IgD-negative memory B cell (primary cell): ENCODE measurements around the gene ABL1. TPM values are rescaled to one million over a fixed set of nuclear protein-coding genes. Genes with fewer than 3 reads are reported as not detected.
"Not testable (repeated sequence)": the region's sequence is repeated elsewhere in the genome, so short reads cannot be mapped to it uniquely, and the experiment has no call there.

Experiments
- H3K27ac Mint-ChIP-seq, 3 donors: one replicate each; pipeline ENCODE4 v1.8.0; 2020 to 2022; ENCODE audit warnings: mild to moderate bottlenecking in 3 of 3, mixed read lengths in 3 of 3, moderate library complexity in 1 of 3
- H3K27me3 Mint-ChIP-seq: one replicate; pipeline ENCODE4 v1.8.0; 2021; ENCODE audit warnings: mixed read lengths
- H3K36me3 Mint-ChIP-seq: one replicate; pipeline ENCODE4 v1.8.0; 2020; ENCODE audit warnings: mild to moderate bottlenecking, mixed read lengths
- H3K4me1 Mint-ChIP-seq, 3 donors: one replicate each; pipeline ENCODE4 v1.8.0; 2020 to 2022; ENCODE audit warnings: mixed read lengths in 3 of 3, mild to moderate bottlenecking in 1 of 3
- H3K4me3 Mint-ChIP-seq, 4 donors: one replicate each; pipeline ENCODE4 v1.8.0; 2020 to 2022; ENCODE audit warnings: mild to moderate bottlenecking in 4 of 4, mixed read lengths in 4 of 4, moderate library complexity in 3 of 4
- H3K9me3 Mint-ChIP-seq, 3 donors: one replicate each; pipeline ENCODE4 v1.8.0; 2020 to 2021; ENCODE audit warnings: mixed read lengths in 3 of 3, mild to moderate bottlenecking in 1 of 3
- polyA plus RNA-seq: library from polyadenylated mRNA; unstranded; fragments of 300-500 nt; fragmentation: Illumina TruSeq; gene quantifications from one replicate; pipeline ENCODE4 v1.2.3, GENCODE V29; 2021

ABL1 gene
- polyA plus RNA-seq, 1 donor from 2014 or later = 12.6 TPM

- no peaks in the 10 kb centered on the region for H3K9me3 Mint-ChIP-seq
- H3K36me3 Mint-ChIP-seq = no peaks in the 10 kb centered on the region
- no peak overlapping the region for H3K27ac Mint-ChIP-seq
- H3K4me3 Mint-ChIP-seq = peak overlapping the region in 3 of 4 donors; percentile 42 to 90 (median 74)
- H3K4me1 Mint-ChIP-seq = peaks cover 22 to 40% (median 37%) of the 10 kb centered on the region in 3 donors
- H3K27me3 Mint-ChIP-seq = no peaks in the 10 kb centered on the region
Measured at GRCh38 chr9:130837002-130837511, 2.0 kb downstream of the ABL1 start.

- H3K36me3 Mint-ChIP-seq = no peaks in the 10 kb centered on the region
- peak overlapping the region in 2 of 4 donors; percentile 61 to 90 for H3K4me3 Mint-ChIP-seq
- no peaks in the 10 kb centered on the region for H3K27me3 Mint-ChIP-seq
- H3K9me3 Mint-ChIP-seq = no peaks in the 10 kb centered on the region
- peaks cover 22 to 36% (median 32%) of the 10 kb centered on the region in 3 donors for H3K4me1 Mint-ChIP-seq
- H3K27ac Mint-ChIP-seq = no peak overlapping the region
Measured at GRCh38 chr9:130837643-130838042, 2.6 kb downstream of the ABL1 start.

- H3K9me3 Mint-ChIP-seq = no peaks in the 10 kb centered on the region
- H3K4me3 Mint-ChIP-seq = peak overlapping the region in 1 of 4 donors; percentile 10
- no peak overlapping the region for H3K27ac Mint-ChIP-seq
- no peaks in the 10 kb centered on the region for H3K36me3 Mint-ChIP-seq
- H3K4me1 Mint-ChIP-seq = peaks cover 21 to 31% (median 28%) of the 10 kb centered on the region in 3 donors
- no peaks in the 10 kb centered on the region for H3K27me3 Mint-ChIP-seq
Measured at GRCh38 chr9:130839132-130840111, 4.4 kb downstream of the ABL1 start.

GRCh38 chr9:130842545-130842944 is 7.5 kb downstream of the ABL1 start:
- H3K4me1 Mint-ChIP-seq = peaks cover 8 to 19% (median 13%) of the 10 kb centered on the region in 3 donors
- H3K36me3 Mint-ChIP-seq = peaks cover 2% of the 10 kb centered on the region
- no peaks in the 10 kb centered on the region for H3K27me3 Mint-ChIP-seq
- no peaks in the 10 kb centered on the region for H3K9me3 Mint-ChIP-seq
- H3K27ac Mint-ChIP-seq = no peak overlapping the region
- H3K4me3 Mint-ChIP-seq = no peak overlapping the region

GRCh38 chr9:130843049-130843908 is 8.2 kb downstream of the ABL1 start:
- Mint-ChIP-seq H3K4me3 (no peak overlapping the region), H3K36me3 (peaks cover 2% of the 10 kb centered on the region), H3K27ac (peak overlapping the region in 1 of 3 donors; percentile 83), H3K4me1 (peaks cover 8 to 19% (median 13%) of the 10 kb centered on the region in 3 donors), H3K9me3 (no peaks in the 10 kb centered on the region), H3K27me3 (no peaks in the 10 kb centered on the region)

- H3K27me3 Mint-ChIP-seq = no peaks in the 10 kb centered on the region
- H3K27ac Mint-ChIP-seq = no peak overlapping the region
- H3K9me3 Mint-ChIP-seq = no peaks in the 10 kb centered on the region
- peaks cover 2% of the 10 kb centered on the region for H3K36me3 Mint-ChIP-seq
- H3K4me1 Mint-ChIP-seq = peaks cover 8 to 17% (median 9%) of the 10 kb centered on the region in 3 donors
- H3K4me3 Mint-ChIP-seq = peak overlapping the region in 1 of 4 donors; percentile 11
Measured at GRCh38 chr9:130844044-130844451, 9.0 kb downstream of the ABL1 start.

GRCh38 chr9:130845254-130845653 is 10.2 kb downstream of the ABL1 start:
- Mint-ChIP-seq H3K27me3 (no peaks in the 10 kb centered on the region), H3K4me1 (peaks cover 8 to 10% (median 8%) of the 10 kb centered on the region in 3 donors), H3K27ac (no peak overlapping the region), H3K4me3 (no peak overlapping the region), H3K9me3 (no peaks in the 10 kb centered on the region), H3K36me3 (peaks cover 2% of the 10 kb centered on the region)

GRCh38 chr9:130845901-130846481 is 10.9 kb downstream of the ABL1 start:
- H3K36me3 Mint-ChIP-seq = peaks cover 2% of the 10 kb centered on the region
- H3K27me3 Mint-ChIP-seq = no peaks in the 10 kb centered on the region
- no peaks in the 10 kb centered on the region for H3K9me3 Mint-ChIP-seq
- peaks cover 5 to 10% (median 8%) of the 10 kb centered on the region in 3 donors for H3K4me1 Mint-ChIP-seq
- H3K4me3 Mint-ChIP-seq = no peak overlapping the region
- no peak overlapping the region for H3K27ac Mint-ChIP-seq

- Mint-ChIP-seq H3K4me1 (peaks cover 5 to 10% (median 8%) of the 10 kb centered on the region in 3 donors), H3K4me3 (no peak overlapping the region), H3K27ac (peak overlapping the region in 1 of 3 donors; percentile 76), H3K9me3 (no peaks in the 10 kb centered on the region), H3K27me3 (no peaks in the 10 kb centered on the region), H3K36me3 (peaks cover 2% of the 10 kb centered on the region)
Measured at GRCh38 chr9:130846487-130847305, 11.6 kb downstream of the ABL1 start.

GRCh38 chr9:130847306-130848217 is 12.5 kb downstream of the ABL1 start:
- Mint-ChIP-seq H3K9me3 (no peaks in the 10 kb centered on the region), H3K4me1 (peaks cover 5 to 8% (median 8%) of the 10 kb centered on the region in 3 donors), H3K27ac (peak overlapping the region in 1 of 3 donors; percentile 76), H3K27me3 (no peaks in the 10 kb centered on the region), H3K36me3 (peaks cover 2% of the 10 kb centered on the region), H3K4me3 (no peak overlapping the region)

- H3K4me3 Mint-ChIP-seq, H3K27me3 Mint-ChIP-seq, H3K36me3 Mint-ChIP-seq, H3K27ac Mint-ChIP-seq, H3K9me3 Mint-ChIP-seq, H3K4me1 Mint-ChIP-seq: not testable (repeated sequence)
Measured at GRCh38 chr9:130848514-130848913, 13.5 kb downstream of the ABL1 start.

- Mint-ChIP-seq H3K4me3 (no peak overlapping the region), H3K4me1 (peaks cover 0 to 5% (median 4%) of the 10 kb centered on the region in 3 donors), H3K36me3 (peaks cover 5% of the 10 kb centered on the region), H3K9me3 (no peaks in the 10 kb centered on the region), H3K27me3 (no peaks in the 10 kb centered on the region), H3K27ac (no peak overlapping the region)
Measured at GRCh38 chr9:130849356-130849755, 14.3 kb downstream of the ABL1 start.

- Mint-ChIP-seq H3K27ac (no peak overlapping the region), H3K27me3 (no peaks in the 10 kb centered on the region), H3K4me1 (peaks cover 0 to 4% (median 2%) of the 10 kb centered on the region in 3 donors), H3K9me3 (no peaks in the 10 kb centered on the region), H3K36me3 (peaks cover 4% of the 10 kb centered on the region), H3K4me3 (no peak overlapping the region)
Measured at GRCh38 chr9:130852801-130853200, 17.7 kb downstream of the ABL1 start.
